Glutamatergic neuron (in vitro differentiated cells): Measurements from ENCODE around the gene CRB1. TPM values are rescaled to one million over a fixed set of nuclear protein-coding genes. Genes with fewer than 3 reads are reported as not detected.

Experiments
- DNase-seq: peaks from one replicate; pipeline ENCODE4 v3.0.0; 2022
- H3K27ac Mint-ChIP-seq: one replicate; pipeline ENCODE4 v1.8.0; 2020; ENCODE audit warnings: mild to moderate bottlenecking, mixed read lengths, inconsistent platforms; ENCODE audit not compliant: unreplicated experiment
- H3K27me3 Mint-ChIP-seq: one replicate; pipeline ENCODE4 v1.8.0; 2020; ENCODE audit warnings: mild to moderate bottlenecking, moderate library complexity, mixed read lengths, inconsistent platforms; ENCODE audit not compliant: unreplicated experiment
- H3K36me3 Mint-ChIP-seq: one replicate; pipeline ENCODE4 v1.8.0; 2020; ENCODE audit warnings: mild to moderate bottlenecking, mixed read lengths, inconsistent platforms; ENCODE audit not compliant: unreplicated experiment
- H3K4me1 Mint-ChIP-seq: one replicate; pipeline ENCODE4 v1.8.0; 2020; ENCODE audit warnings: mild to moderate bottlenecking, low read depth, mixed read lengths, inconsistent platforms; ENCODE audit not compliant: unreplicated experiment
- H3K4me3 Mint-ChIP-seq: one replicate; pipeline ENCODE4 v1.8.0; 2020; ENCODE audit warnings: mild to moderate bottlenecking, mixed read lengths, inconsistent platforms; ENCODE audit not compliant: unreplicated experiment
- H3K9me3 Mint-ChIP-seq: one replicate; pipeline ENCODE4 v1.8.0; 2020; ENCODE audit warnings: mild to moderate bottlenecking, moderate library complexity, mixed read lengths, inconsistent platforms; ENCODE audit not compliant: unreplicated experiment
- total RNA-seq: library from RNA; stranded (reverse); fragmentation: NEBNext Ultra II Directional; extraction: Animal tissue kit (Norgen Biotek cat#: 25700); gene quantifications from one replicate; pipeline ENCODE4 v1.2.1, GENCODE V29; 2021; ENCODE audit not compliant: unreplicated experiment
- TF ChIP-seq, protein P1 (sequence below): fragments of 200-600 bp; sonication (generic); IDR thresholded peaks from one replicate; pipeline ENCODE4 v1.5.0; 2021; ENCODE audit not compliant: partially characterized antibody, unreplicated experiment

CRB1 gene
- total RNA-seq, 1 donor from 2014 or later: 7.3 TPM

DNA sequence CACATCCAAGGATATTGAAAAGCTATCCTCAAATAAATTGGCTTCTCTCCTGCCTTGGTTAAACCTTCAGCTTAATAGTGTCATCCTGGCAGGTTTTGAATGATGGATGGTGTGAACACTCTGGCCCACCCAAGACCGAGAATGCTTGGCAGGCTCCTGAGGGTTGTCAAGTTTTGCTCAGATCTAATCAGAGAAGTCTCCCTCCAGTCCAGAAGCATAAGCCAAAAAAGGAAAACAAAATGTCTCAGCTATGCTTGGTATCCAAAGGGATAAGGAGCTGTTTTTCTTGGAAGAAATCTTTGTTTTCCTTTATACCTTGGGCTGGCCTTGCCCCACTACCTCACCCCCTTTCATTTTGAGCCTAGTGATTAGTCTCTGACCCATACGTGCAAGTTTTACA lies 172.7 kb downstream of the CRB1 start:
- Mint-ChIP-seq H3K9me3 (peaks cover 3% of the 10 kb centered on the region), H3K27ac (no peak overlapping the region), H3K36me3 (no peaks in the 10 kb centered on the region), H3K27me3 (no peaks in the 10 kb centered on the region), H3K4me3 (no peak overlapping the region), H3K4me1 (peaks cover 12% of the 10 kb centered on the region)
- TF ChIP-seq, protein P1, sequence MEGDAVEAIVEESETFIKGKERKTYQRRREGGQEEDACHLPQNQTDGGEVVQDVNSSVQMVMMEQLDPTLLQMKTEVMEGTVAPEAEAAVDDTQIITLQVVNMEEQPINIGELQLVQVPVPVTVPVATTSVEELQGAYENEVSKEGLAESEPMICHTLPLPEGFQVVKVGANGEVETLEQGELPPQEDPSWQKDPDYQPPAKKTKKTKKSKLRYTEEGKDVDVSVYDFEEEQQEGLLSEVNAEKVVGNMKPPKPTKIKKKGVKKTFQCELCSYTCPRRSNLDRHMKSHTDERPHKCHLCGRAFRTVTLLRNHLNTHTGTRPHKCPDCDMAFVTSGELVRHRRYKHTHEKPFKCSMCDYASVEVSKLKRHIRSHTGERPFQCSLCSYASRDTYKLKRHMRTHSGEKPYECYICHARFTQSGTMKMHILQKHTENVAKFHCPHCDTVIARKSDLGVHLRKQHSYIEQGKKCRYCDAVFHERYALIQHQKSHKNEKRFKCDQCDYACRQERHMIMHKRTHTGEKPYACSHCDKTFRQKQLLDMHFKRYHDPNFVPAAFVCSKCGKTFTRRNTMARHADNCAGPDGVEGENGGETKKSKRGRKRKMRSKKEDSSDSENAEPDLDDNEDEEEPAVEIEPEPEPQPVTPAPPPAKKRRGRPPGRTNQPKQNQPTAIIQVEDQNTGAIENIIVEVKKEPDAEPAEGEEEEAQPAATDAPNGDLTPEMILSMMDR: no peak
- DNase-seq: no peak

DNA sequence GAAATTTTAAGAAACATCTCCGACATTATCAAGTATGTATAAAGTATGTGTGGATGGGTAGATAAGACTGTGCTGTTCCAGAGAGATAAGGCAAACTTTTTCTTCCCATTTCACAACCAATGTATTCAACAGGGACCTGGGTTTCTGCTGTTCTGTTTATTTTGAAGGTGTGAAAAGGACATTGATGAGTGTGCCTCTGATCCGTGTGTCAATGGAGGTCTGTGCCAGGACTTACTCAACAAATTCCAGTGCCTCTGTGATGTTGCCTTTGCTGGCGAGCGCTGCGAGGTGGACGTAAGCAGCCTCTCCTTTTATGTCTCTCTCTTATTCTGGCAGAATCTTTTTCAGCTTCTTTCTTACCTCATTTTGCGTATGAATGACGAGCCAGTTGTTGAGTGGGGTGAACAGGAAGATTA lies 174.0 kb downstream of the CRB1 start:
- Mint-ChIP-seq H3K4me1 (peaks cover 12% of the 10 kb centered on the region), H3K36me3 (no peaks in the 10 kb centered on the region), H3K27me3 (no peaks in the 10 kb centered on the region), H3K4me3 (no peak overlapping the region), H3K9me3 (peaks cover 3% of the 10 kb centered on the region), H3K27ac (no peak overlapping the region)
- TF ChIP-seq, protein P1: no peak
- no peak for DNase-seq

DNA sequence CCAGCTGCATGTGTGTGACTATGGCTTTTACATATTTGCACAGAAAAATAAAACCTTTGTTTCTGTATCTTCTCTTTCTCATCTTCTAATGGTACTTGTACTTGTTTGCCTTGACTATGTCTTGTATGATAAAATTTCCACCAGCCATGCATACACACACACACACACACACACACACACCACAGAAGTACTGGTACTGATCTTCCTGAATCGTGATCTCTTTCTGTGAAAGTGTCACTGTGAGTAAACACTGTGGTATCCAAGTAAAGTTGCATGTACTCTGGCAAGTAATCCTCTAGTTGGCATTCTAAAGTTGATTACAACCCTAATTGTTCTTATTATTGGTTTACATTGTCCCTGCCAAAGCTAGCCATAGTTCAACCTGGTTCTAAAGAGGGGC lies 176.7 kb downstream of the CRB1 start:
- no peak for DNase-seq
- TF ChIP-seq, protein P1: no peak
- no peaks in the 10 kb centered on the region for H3K27me3 Mint-ChIP-seq
- no peaks in the 10 kb centered on the region for H3K36me3 Mint-ChIP-seq
- H3K27ac Mint-ChIP-seq: no peak overlapping the region
- peaks cover 3% of the 10 kb centered on the region for H3K9me3 Mint-ChIP-seq
- peaks cover 10% of the 10 kb centered on the region for H3K4me1 Mint-ChIP-seq
- no peak overlapping the region for H3K4me3 Mint-ChIP-seq

DNA sequence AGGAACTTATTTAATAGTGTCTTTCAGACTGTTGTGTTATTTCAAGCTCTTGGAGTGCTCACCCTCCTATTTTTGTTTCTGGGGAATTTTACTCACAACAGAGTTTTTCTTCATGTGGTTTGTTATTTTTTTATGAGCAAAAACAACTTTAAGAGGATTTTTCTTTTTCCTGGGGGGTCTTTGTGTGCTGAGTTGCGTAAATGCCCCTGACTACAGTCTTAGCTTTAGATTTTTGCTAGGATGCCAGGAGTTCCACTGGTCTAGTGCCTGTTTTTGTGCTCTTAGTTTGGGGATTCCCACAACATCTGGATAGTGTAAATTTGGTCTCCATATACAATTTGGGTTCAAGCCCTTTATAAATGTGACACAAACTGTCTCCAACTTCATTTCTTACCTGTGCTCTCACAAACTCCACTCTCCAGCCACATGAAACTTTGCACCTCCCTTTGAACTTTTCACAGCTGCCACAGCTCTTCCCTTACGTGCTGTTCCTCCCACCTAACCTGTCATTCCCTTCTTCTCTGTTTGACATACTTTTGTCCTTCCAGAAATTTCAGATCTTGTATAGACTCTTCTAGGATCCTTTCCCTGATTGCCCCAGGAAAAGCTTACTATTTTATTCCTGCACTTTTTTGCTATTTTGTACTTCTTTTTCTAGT lies 180.2 kb downstream of the CRB1 start:
- H3K27me3 Mint-ChIP-seq: no peaks in the 10 kb centered on the region
- TF ChIP-seq, protein P1: no peak
- H3K9me3 Mint-ChIP-seq: peaks cover 3% of the 10 kb centered on the region
- no peak overlapping the region for H3K4me3 Mint-ChIP-seq
- no peaks in the 10 kb centered on the region for H3K4me1 Mint-ChIP-seq
- no peak overlapping the region for H3K27ac Mint-ChIP-seq
- no peak for DNase-seq
- H3K36me3 Mint-ChIP-seq: no peaks in the 10 kb centered on the region

DNA sequence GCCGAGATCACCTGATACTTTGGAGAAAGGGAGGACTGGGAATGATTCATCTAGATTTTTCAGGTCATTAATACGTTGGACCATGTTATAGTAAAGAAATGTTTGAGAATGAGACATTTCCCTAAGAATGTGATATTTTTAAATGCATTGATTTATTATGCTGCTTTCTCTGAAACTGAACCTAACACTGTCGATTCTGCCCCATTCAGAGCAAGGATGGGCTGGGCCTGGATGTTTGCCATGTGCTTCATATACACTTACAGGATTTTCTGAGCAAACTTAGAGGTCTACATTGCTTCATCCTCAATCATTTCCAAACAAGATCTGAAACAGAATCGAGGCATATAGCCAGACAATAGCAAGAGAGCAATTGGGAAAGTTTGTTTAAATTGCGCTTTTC lies 183.3 kb downstream of the CRB1 start:
- Mint-ChIP-seq H3K4me3 (no peak overlapping the region), H3K27ac (no peak overlapping the region), H3K36me3 (no peaks in the 10 kb centered on the region), H3K4me1 (no peaks in the 10 kb centered on the region), H3K27me3 (no peaks in the 10 kb centered on the region), H3K9me3 (no peaks in the 10 kb centered on the region)
- no peak for DNase-seq
- TF ChIP-seq, protein P1: no peak
